ENCODE data around the gene PPCS. TPM values are rescaled to one million over a fixed set of nuclear protein-coding genes. Genes with fewer than 3 reads are reported as not detected.

PPCS gene
- total RNA-seq, 1 experiment from 2014 or later: 53.6 TPM

DNA sequence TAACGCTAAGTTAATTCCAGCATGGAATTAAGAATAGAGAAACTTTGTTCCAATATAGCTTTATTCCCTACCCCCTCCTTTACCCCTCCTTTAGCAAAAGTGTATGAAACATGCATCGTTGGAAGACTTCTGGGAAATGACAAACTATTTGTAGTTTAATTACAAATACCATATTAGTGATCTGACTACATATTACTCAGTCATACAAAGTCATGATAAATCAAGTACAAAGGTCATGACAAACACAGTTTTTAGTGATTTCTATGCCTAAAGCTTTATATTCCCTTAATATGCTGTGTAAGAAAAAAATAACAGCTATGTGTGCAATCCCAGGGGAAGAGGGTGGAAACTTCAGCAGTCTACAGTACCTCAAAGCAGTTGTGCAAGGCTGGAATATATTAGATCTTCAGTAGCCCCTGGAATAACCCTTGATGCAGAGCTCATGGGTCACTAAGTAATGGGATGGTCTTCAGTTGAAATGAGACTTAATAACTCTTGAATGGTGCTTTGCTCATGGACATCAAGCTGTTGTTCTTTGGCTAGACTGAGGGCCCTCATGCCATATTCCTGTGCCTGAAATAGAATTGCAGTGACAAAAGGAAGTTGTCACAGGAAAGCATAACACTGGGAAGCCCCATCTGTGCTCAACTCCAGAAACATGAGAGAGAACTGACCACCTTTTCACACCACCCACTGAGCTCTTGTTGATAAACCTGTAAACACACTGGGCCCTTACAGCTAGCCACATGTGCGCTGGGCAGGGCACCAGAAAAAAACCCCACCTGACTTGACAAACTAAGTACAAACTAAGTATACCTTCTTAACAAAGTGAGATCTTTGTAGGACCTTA is 25.8 kb upstream of the PPCS start:
- H3K27ac ChIP-seq: no peak overlapping the region

DNA sequence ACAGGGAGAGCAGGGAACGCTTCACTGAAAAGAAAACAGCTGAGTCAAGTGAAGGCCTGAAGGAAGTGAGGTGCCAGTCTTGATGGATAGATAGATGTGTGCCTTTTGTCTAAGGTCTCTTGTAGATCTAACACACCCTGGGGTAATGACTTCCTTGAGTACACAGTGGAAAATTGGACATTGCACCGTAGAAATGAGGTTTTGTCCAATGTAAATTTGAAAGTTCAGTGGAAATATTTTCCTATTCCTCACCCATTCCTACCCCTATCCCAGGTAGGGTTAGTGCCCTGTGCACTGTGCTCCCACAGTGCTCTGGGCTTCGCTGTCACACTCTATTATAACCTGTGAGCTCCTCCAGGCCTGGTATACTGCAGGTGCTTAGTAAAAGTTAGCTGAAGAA is 24.8 kb upstream of the PPCS start:
- no peak for DNase-seq (ENCODE audit: low read depth in 1 of 2, low spot score in 2 of 2)
- no peaks in the 10 kb centered on the region for H3K27me3 ChIP-seq (replicated peaks)
- H3K4me1 ChIP-seq (replicated peaks): peaks cover 2% of the 10 kb centered on the region
- H3K9me3 ChIP-seq (replicated peaks): no peaks in the 10 kb centered on the region
- H3K36me3 ChIP-seq: no peaks in the 10 kb centered on the region
- H3K4me3 ChIP-seq: no peak overlapping the region
- H3K27ac ChIP-seq: no peak overlapping the region

More for the DNA sequence above, 25.8 kb upstream of the PPCS start:
- H3K36me3 ChIP-seq: no peaks in the 10 kb centered on the region
- H3K9me3 ChIP-seq (replicated peaks): no peaks in the 10 kb centered on the region
- H3K27me3 ChIP-seq (replicated peaks): no peaks in the 10 kb centered on the region
- no peak for DNase-seq (ENCODE audit: low read depth in 1 of 2, low spot score in 2 of 2)
- H3K4me1 ChIP-seq (replicated peaks): no peaks in the 10 kb centered on the region
- no peak overlapping the region for H3K4me3 ChIP-seq

- Histone ChIP-seq H3K27me3 (replicated peaks) (no peaks in the 10 kb centered on the region), H3K9me3 (replicated peaks) (no peaks in the 10 kb centered on the region), H3K36me3 (no peaks in the 10 kb centered on the region), H3K4me3 (no peak overlapping the region), H3K27ac (no peak overlapping the region), H3K4me1 (replicated peaks) (peaks cover 14% of the 10 kb centered on the region)
- no peak for DNase-seq (ENCODE audit: low read depth in 1 of 2, low spot score in 2 of 2)
Observed at GRCh38 chr1:42432714-42433113, 23.6 kb upstream of the PPCS start.

DNA sequence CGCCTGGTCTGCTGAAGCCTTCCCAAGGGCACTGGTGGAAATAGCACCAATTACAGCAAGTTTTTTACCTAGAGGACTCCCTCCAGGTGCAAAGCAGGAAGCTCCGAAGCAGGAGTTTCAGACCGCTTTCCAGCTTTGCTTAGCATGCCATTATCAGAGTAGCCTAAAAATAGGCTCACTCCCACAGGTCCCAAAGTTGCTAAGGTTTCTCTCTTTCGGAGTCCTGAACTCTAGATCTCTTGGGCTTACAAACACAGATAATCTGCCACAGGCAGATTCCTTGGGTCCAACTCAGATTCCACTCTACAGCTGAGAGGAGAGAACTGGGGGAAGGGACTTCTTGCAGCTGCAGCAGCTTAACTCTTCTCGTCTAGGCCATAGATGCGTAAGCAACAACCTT is 23.0 kb upstream of the PPCS start:
- peaks cover 14% of the 10 kb centered on the region for H3K4me1 ChIP-seq (replicated peaks)
- DNase-seq (ENCODE audit: low read depth in 1 of 2, low spot score in 2 of 2): no peak
- H3K27me3 ChIP-seq (replicated peaks): no peaks in the 10 kb centered on the region
- no peaks in the 10 kb centered on the region for H3K9me3 ChIP-seq (replicated peaks)
- H3K4me3 ChIP-seq: no peak overlapping the region
- no peaks in the 10 kb centered on the region for H3K36me3 ChIP-seq
- no peak overlapping the region for H3K27ac ChIP-seq

GRCh38 chr1:42434340-42434739 is 22.0 kb upstream of the PPCS start:
- no peaks in the 10 kb centered on the region for H3K9me3 ChIP-seq (replicated peaks)
- H3K27me3 ChIP-seq (replicated peaks): no peaks in the 10 kb centered on the region
- H3K36me3 ChIP-seq: no peaks in the 10 kb centered on the region
- H3K4me3 ChIP-seq: no peak overlapping the region
- peaks cover 14% of the 10 kb centered on the region for H3K4me1 ChIP-seq (replicated peaks)
- DNase-seq (ENCODE audit: low read depth in 1 of 2, low spot score in 2 of 2): no peak
- no peak overlapping the region for H3K27ac ChIP-seq

DNA sequence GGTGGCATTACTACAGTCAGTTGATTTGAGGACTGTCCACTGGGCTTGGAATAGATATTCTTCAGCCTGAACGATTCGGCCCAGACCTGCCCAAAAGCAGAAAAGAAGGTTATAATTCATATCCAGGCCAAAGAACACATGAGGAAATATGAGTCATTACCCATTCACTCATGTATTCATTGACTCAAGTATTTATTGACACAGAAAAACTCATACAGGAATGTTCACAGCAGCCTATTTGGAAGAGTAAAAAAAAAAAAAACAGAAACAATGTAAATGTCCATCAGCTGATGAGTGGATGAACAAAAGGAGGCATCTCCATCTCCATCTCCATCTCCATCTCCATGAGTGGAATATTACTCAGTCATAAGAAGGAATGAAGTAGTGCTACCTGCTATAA is 16.4 kb upstream of the PPCS start:
- Histone ChIP-seq H3K4me3 (no peak overlapping the region), H3K9me3 (replicated peaks) (no peaks in the 10 kb centered on the region), H3K36me3 (no peaks in the 10 kb centered on the region), H3K27ac (no peak overlapping the region), H3K4me1 (replicated peaks) (peaks cover 14% of the 10 kb centered on the region), H3K27me3 (replicated peaks) (no peaks in the 10 kb centered on the region)
- peak in 1 of 2 experiments; percentile 28 for DNase-seq (ENCODE audit: low read depth in 1 of 2, low spot score in 2 of 2)

DNA sequence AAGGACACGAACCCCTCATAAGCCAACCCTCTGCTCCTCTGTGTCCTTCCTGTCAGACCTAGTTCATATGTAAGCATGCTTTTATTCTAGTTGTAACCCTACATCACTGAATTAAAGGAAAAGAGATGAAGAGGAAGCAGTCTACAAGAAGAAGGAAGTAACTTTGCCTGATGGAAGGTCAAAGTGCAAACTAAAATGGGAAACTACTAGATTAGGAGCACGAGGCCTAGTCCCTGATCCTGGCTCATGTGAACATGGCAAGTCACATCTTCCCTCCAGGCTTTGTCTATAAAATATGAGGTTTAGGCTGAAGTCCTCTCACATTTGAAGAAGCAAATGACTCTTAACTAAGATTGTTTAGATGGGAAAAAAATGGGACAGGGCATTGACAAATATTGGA is 13.7 kb upstream of the PPCS start:
- H3K36me3 ChIP-seq: no peaks in the 10 kb centered on the region

DNA sequence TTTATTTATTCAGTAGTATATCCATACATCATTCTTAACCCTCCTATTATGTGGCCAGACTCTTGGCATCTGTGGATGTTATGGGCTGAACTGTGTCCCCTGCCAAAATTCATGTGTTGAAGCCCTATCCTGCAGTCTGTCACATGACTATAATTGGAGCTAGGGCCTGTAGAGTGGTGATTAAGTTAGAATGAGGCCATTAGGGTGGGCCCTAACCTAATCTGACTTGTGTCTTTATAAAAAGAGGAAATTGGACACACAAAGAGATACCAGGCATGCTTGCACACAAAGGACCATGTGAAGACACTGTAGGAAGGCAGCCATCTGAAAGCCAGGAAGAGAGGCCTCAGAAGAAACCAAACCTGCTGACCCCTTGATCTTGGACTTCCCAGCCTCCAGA is 7.1 kb upstream of the PPCS start:
- Histone ChIP-seq H3K36me3 (no peaks in the 10 kb centered on the region), H3K27ac (no peak overlapping the region), H3K4me3 (no peak overlapping the region), H3K9me3 (replicated peaks) (no peaks in the 10 kb centered on the region), H3K27me3 (replicated peaks) (no peaks in the 10 kb centered on the region; the same call in 1 of the 2 replicates), H3K4me1 (replicated peaks) (no peaks in the 10 kb centered on the region)
- DNase-seq (ENCODE audit: low read depth in 1 of 2, low spot score in 2 of 2): no peak

More for the DNA sequence above, 13.7 kb upstream of the PPCS start:
- Histone ChIP-seq H3K27me3 (replicated peaks) (no peaks in the 10 kb centered on the region), H3K9me3 (replicated peaks) (no peaks in the 10 kb centered on the region), H3K4me1 (replicated peaks) (peaks cover under 1% of the 10 kb centered on the region), H3K4me3 (no peak overlapping the region), H3K27ac (no peak overlapping the region)
- no peak for DNase-seq (ENCODE audit: low read depth in 1 of 2, low spot score in 2 of 2)

DNA sequence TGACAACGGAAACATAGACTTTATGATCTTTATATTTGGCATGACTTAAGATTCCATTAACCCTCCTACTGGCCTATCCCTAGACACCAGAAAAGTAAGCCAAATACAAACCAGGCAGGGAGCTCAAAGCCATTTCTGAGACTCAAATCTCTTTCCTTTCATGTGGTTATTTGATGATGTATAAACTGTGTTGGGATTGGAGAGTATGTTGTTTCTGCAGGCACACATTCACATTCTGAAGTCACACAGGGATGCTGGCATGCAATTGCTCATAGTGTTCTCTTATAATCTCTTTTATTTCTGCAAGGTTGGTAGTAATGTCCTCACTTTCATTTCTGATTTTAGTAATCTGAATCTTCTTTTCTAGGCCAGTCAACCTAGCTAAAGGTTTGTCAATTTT is 6.3 kb upstream of the PPCS start:
- no peaks in the 10 kb centered on the region for H3K4me1 ChIP-seq (replicated peaks)
- no peak for DNase-seq (ENCODE audit: low read depth in 1 of 2, low spot score in 2 of 2)
- no peaks in the 10 kb centered on the region; the same call in 1 of the 2 replicates for H3K27me3 ChIP-seq (replicated peaks)
- no peaks in the 10 kb centered on the region for H3K9me3 ChIP-seq (replicated peaks)
- no peaks in the 10 kb centered on the region for H3K36me3 ChIP-seq
- no peak overlapping the region for H3K4me3 ChIP-seq
- H3K27ac ChIP-seq: no peak overlapping the region

DNA sequence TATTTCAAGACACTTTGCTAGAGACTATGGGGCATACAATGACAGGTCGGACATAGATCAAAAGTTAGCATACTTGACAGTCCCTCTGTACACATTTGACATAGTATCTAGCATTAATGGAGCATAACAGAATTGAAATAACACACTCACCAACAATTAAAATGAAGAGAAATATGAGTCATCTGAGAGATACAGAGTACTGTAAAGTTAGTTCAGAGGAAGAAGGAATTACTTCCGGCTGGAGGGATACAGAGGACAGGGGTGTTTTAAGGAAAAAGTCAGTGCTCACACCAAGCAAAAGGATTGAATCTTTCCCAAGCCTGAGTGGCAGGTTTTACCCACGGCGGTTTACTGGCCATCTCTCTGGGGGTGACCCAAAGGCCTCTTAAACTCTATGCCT is 3.0 kb upstream of the PPCS start:
- Histone ChIP-seq H3K9me3 (replicated peaks) (no peaks in the 10 kb centered on the region), H3K4me1 (replicated peaks) (peaks cover 17% of the 10 kb centered on the region), H3K4me3 (no peak overlapping the region), H3K27me3 (replicated peaks) (no peaks in the 10 kb centered on the region; the same call in 1 of the 2 replicates), H3K27ac (no peak overlapping the region), H3K36me3 (peaks cover 10% of the 10 kb centered on the region)
- no peak for DNase-seq (ENCODE audit: low read depth in 1 of 2, low spot score in 2 of 2)

DNA sequence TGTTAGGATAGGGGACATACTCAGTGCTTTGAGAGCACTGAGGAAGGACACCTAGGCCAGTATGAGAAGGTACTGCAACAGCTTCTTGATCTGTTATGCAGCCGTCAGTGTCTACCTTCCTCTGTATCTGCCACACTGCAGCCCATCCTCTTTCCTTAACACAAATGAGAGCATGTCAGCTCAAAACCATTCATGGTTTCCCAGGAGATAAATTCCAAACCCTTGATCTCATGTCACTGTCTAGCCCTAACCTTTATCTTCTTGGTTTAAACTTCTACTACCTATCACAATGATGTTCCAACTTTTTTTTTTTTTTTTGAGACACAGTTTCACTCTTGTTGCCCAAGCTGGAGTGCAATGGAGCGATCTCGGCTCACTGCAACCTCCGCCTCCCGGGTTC is 1.9 kb upstream of the PPCS start:
- H3K4me3 ChIP-seq: no peak overlapping the region
- no peaks in the 10 kb centered on the region for H3K27me3 ChIP-seq (replicated peaks)
- H3K4me1 ChIP-seq (replicated peaks): peaks cover 17% of the 10 kb centered on the region
- H3K27ac ChIP-seq: no peak overlapping the region
- peaks cover 14% of the 10 kb centered on the region for H3K36me3 ChIP-seq
- no peak for DNase-seq (ENCODE audit: low read depth in 1 of 2, low spot score in 2 of 2)
- H3K9me3 ChIP-seq (replicated peaks): no peaks in the 10 kb centered on the region

DNA sequence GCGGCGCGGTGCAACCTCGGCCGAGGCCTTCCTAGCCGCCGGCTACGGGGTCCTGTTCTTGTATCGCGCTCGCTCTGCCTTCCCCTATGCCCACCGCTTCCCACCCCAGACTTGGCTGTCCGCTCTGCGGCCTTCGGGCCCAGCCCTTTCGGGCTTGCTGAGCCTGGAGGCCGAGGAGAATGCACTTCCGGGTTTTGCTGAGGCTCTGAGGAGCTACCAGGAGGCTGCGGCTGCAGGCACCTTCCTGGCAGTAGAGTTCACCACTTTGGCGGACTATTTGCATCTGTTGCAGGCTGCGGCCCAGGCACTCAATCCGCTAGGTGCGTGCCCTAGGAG is 379 bp downstream of the PPCS start:
- Histone ChIP-seq H3K27ac (peak overlapping the region; percentile 70), H3K36me3 (peaks cover 14% of the 10 kb centered on the region), H3K4me3 (peak overlapping the region; percentile 82), H3K9me3 (replicated peaks) (no peaks in the 10 kb centered on the region), H3K4me1 (replicated peaks) (peaks cover 17% of the 10 kb centered on the region), H3K27me3 (replicated peaks) (no peaks in the 10 kb centered on the region)
- peak in 1 of 2 experiments; percentile 56 for DNase-seq (ENCODE audit: low read depth in 1 of 2, low spot score in 2 of 2)

GRCh38 chr1:42461196-42461595 is 4.9 kb downstream of the PPCS start:
- H3K27me3 ChIP-seq (replicated peaks): no peaks in the 10 kb centered on the region
- H3K27ac ChIP-seq: no peak overlapping the region
- peaks cover 25% of the 10 kb centered on the region for H3K4me1 ChIP-seq (replicated peaks)
- no peak for DNase-seq (ENCODE audit: low read depth in 1 of 2, low spot score in 2 of 2)
- H3K36me3 ChIP-seq: peaks cover 14% of the 10 kb centered on the region
- no peak overlapping the region for H3K4me3 ChIP-seq
- no peaks in the 10 kb centered on the region for H3K9me3 ChIP-seq (replicated peaks)

DNA sequence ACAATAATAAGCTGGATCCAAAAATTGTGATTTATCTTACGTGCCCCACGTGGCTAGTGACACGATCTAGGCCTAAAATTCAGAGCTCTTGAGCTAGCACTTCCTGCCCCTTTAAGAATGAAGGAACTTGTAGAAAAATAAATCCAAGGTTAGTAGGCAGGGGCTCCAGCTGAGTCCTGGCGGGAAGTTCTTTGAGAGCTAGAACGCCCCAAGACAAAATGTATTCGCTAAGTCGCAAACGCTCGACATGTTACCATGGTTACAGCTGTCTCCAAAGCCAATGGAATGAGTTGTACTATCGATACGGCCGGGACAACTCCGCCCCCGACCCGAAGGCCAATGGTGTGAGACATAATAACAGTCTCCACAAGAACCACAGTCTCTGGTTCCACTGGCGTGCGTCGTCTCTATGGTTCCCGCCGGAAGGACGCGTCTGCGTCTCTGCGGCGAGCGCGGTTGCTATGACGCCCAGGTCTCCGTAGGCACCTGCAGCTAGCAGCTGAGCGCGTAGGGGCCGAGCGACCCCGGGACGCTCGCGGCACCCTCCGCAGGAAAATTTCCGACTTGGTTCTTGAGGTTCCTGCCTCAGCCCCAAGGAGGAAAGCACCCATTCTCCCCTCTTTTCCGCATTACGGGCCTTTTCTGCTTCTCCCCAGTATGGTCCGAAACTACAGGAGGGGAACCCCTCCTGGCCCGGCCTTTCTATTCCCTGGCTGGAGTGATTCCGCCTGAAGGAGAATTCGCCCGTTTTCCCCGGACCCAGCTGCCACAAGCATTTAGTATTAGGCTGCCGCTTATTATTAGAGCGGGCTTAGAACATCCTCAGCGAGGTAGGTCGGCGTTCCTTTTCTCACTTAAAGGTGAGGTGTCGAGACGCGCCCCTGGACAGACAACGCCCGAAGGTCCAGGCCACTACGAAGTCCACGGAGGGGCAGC is 6.8 kb downstream of the PPCS start, which contains the start of gene CCDC30:
Gene CCDC30 (plus strand): TSS at position 459 of the 936 bp plus-strand sequence. CDS start 17,266 bp downstream, outside the sequence.
- peak within 1 kb of the TSS; percentile 41 for H3K4me3 ChIP-seq
- H3K27me3 ChIP-seq (replicated peaks): no peaks in the 10 kb centered on the region
- no peaks in the 10 kb centered on the region for H3K9me3 ChIP-seq (replicated peaks)
- H3K27ac ChIP-seq: peak within 1 kb of the TSS; percentile 32; the same call in 1 of the 2 replicates
- DNase-seq (ENCODE audit: low read depth in 1 of 2, low spot score in 2 of 2): peak; percentile 77 to 93
- peaks cover 14% of the 10 kb centered on the region for H3K4me1 ChIP-seq (replicated peaks)
- peaks cover 7% of the 10 kb centered on the region for H3K36me3 ChIP-seq
